ENCODE measurements around the gene AK1.

DNA sequence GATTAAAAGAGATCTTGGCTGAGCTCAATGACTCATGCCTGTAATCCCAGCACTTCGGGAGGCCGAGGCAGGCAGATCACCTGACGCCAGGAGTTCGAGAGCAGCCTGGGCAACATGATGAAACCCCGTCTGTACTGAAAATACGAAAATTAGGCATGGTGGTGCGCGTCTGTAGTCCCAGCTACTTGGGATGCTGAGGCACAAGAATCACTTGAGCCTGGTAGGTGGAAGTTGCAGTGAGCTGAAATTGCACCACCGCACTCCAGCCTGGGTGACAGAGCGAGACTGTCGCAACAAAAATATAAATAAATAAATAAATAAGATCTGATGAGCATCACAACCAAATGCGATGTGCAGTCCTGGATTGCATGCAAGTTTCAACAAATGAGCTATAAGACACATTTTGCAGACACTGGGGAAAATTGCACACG, 14.3 kb downstream of the AK1 start:
- TF ChIP-seq, protein P1, sequence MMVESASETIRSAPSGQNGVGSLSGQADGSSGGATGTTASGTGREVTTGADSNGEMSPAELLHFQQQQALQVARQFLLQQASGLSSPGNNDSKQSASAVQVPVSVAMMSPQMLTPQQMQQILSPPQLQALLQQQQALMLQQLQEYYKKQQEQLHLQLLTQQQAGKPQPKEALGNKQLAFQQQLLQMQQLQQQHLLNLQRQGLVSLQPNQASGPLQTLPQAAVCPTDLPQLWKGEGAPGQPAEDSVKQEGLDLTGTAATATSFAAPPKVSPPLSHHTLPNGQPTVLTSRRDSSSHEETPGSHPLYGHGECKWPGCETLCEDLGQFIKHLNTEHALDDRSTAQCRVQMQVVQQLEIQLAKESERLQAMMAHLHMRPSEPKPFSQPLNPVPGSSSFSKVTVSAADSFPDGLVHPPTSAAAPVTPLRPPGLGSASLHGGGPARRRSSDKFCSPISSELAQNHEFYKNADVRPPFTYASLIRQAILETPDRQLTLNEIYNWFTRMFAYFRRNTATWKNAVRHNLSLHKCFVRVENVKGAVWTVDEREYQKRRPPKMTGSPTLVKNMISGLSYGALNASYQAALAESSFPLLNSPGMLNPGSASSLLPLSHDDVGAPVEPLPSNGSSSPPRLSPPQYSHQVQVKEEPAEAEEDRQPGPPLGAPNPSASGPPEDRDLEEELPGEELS (CRISPR knock-in tag; IDR thresholded peaks at IDR 0.05), result no peak
- TF ChIP-seq, protein P2, sequence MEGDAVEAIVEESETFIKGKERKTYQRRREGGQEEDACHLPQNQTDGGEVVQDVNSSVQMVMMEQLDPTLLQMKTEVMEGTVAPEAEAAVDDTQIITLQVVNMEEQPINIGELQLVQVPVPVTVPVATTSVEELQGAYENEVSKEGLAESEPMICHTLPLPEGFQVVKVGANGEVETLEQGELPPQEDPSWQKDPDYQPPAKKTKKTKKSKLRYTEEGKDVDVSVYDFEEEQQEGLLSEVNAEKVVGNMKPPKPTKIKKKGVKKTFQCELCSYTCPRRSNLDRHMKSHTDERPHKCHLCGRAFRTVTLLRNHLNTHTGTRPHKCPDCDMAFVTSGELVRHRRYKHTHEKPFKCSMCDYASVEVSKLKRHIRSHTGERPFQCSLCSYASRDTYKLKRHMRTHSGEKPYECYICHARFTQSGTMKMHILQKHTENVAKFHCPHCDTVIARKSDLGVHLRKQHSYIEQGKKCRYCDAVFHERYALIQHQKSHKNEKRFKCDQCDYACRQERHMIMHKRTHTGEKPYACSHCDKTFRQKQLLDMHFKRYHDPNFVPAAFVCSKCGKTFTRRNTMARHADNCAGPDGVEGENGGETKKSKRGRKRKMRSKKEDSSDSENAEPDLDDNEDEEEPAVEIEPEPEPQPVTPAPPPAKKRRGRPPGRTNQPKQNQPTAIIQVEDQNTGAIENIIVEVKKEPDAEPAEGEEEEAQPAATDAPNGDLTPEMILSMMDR (IDR thresholded peaks at IDR 0.05), result no peak
- TF ChIP-seq SMAD4 (CRISPR knock-in tag; IDR thresholded peaks at IDR 0.05), result no peak
